ENCODE data around the gene IQCN.

Gene IQCN

DNA sequence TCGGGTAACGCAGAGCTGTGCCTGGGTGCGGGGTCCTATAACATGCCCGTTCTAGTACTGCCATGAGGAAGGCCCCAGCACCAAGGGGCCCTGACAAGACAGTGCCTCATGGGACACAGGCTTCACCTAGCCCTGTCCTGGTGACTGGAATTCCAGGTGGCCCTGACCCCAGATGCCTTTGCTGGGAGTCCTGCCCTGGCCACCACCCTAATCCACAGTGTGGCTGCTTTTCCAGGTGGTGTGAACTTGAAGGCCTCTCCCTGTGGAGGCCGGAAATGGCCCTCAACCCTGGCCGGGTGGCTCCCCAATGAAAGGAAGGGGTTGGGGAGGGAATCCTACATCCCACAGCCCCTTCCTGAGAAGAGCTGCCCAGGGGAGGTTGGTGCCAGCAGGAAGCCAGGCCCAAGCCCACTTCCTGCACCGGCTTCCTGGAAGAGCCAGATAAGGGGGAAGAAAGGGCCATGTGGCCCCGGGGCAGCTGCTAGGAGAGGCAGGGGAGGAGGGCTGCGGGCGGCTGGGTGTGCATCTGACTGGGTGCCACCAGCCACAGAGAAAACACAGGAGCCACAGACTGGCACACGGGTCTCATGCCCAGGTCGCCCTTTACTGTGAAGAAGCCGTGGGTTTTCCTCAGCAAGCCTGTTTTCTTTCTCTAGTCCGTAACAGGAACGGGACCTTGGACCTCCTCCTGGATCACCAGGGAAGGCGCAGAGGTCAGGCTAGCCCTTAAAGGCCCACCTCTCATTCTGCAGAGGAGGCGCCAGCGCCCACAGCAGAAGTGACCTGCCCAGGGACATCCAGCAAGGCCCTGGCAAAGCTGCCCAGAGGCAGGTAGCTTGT, 43.9 kb upstream of the IQCN start:
- TF ChIP-seq SUZ12 (IDR thresholded peaks at IDR 0.05; ENCODE audit: extremely low read depth, insufficient read depth, insufficient read length) (no peak), ZNF274 (IDR thresholded peaks at IDR 0.05; ENCODE audit: low read depth, low read length) (no peak), YY1 (IDR thresholded peaks at IDR 0.05; ENCODE audit: insufficient read depth, insufficient read length) (no peak)
- H3K36me3 ChIP-seq (ENCODE audit: insufficient read depth, insufficient read length, low read length): peaks cover 57% of the 10 kb centered on the region
- peaks cover 16% of the 10 kb centered on the region for H3K4me1 ChIP-seq (ENCODE audit: insufficient read depth, insufficient read length)
- no peak overlapping the region for H3K4me3 ChIP-seq (ENCODE audit: insufficient read length, low read depth)
- DNase-seq (ENCODE audit: low read depth, low spot score): no peak
- no peaks in the 10 kb centered on the region for H3K9me3 ChIP-seq (ENCODE audit: insufficient read depth, low read length)
- H3K27me3 ChIP-seq (ENCODE audit: insufficient read depth, insufficient read length): no peaks in the 10 kb centered on the region
- H3K9ac ChIP-seq (ENCODE audit: insufficient read length, low read depth): peak overlapping the region; percentile 9

DNA sequence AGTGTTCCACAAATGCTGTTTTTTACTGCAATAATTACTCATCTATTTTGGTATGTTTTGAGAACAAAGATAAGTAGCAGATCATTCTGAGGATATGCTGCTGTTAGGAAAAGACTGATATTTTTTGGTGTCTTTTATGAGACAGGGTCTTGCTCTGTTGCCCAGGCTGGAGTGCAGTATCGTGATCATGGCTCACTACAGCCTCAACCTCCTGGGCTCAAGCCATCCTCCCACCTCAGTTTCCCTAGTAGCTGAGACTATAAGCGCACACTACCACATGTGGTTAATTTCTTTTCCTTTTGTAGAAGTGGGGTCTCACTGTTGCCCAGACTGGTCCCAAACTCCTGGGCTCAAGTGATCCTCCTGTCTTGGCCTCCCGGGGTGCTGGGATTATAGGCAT, 39.1 kb upstream of the IQCN start:
- TF ChIP-seq ZNF274 (IDR thresholded peaks at IDR 0.05; ENCODE audit: low read depth, low read length) (no peak), SUZ12 (IDR thresholded peaks at IDR 0.05; ENCODE audit: extremely low read depth, insufficient read depth, insufficient read length) (no peak), YY1 (IDR thresholded peaks at IDR 0.05; ENCODE audit: insufficient read depth, insufficient read length) (no peak)
- Histone ChIP-seq H3K4me1 (ENCODE audit: insufficient read depth, insufficient read length) (peaks cover 16% of the 10 kb centered on the region), H3K27me3 (ENCODE audit: insufficient read depth, insufficient read length) (no peaks in the 10 kb centered on the region), H3K4me3 (ENCODE audit: insufficient read length, low read depth) (no peak overlapping the region), H3K36me3 (ENCODE audit: insufficient read depth, insufficient read length, low read length) (peaks cover 80% of the 10 kb centered on the region), H3K9me3 (ENCODE audit: insufficient read depth, low read length) (no peaks in the 10 kb centered on the region), H3K9ac (ENCODE audit: insufficient read length, low read depth) (no peak overlapping the region)
- DNase-seq (ENCODE audit: low read depth, low spot score): no peak

DNA sequence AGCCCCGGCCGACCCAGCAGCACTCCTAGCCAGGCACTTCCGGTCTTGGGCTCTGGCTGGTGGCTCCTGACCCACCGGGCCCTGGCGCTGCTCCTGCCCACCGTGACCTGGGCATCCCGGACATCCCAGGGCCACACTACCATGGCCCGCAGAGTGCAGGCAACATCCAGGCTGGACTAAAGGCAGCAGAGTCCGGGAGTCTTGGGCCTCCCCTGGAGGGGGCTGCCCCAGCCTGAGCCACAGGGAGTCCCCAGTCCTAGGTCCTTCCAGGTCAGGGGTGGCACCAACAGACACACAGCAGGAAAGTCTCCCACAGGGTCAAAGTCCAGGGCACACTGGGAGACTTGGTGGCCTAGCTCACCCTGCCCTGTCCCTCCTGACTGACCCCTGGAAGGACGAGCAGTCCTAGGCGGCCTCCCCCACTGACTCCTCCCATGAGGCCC, 37.9 kb upstream of the IQCN start:
- H3K4me1 ChIP-seq (ENCODE audit: insufficient read depth, insufficient read length): peaks cover 20% of the 10 kb centered on the region
- H3K27me3 ChIP-seq (ENCODE audit: insufficient read depth, insufficient read length): no peaks in the 10 kb centered on the region
- H3K9me3 ChIP-seq (ENCODE audit: insufficient read depth, low read length): no peaks in the 10 kb centered on the region
- no peak overlapping the region for H3K4me3 ChIP-seq (ENCODE audit: insufficient read length, low read depth)
- TF ChIP-seq SUZ12 (IDR thresholded peaks at IDR 0.05; ENCODE audit: extremely low read depth, insufficient read depth, insufficient read length) (no peak), ZNF274 (IDR thresholded peaks at IDR 0.05; ENCODE audit: low read depth, low read length) (no peak), YY1 (IDR thresholded peaks at IDR 0.05; ENCODE audit: insufficient read depth, insufficient read length) (no peak)
- DNase-seq (ENCODE audit: low read depth, low spot score): no peak
- H3K36me3 ChIP-seq (ENCODE audit: insufficient read depth, insufficient read length, low read length): peaks cover 87% of the 10 kb centered on the region
- H3K9ac ChIP-seq (ENCODE audit: insufficient read length, low read depth): no peak overlapping the region

DNA sequence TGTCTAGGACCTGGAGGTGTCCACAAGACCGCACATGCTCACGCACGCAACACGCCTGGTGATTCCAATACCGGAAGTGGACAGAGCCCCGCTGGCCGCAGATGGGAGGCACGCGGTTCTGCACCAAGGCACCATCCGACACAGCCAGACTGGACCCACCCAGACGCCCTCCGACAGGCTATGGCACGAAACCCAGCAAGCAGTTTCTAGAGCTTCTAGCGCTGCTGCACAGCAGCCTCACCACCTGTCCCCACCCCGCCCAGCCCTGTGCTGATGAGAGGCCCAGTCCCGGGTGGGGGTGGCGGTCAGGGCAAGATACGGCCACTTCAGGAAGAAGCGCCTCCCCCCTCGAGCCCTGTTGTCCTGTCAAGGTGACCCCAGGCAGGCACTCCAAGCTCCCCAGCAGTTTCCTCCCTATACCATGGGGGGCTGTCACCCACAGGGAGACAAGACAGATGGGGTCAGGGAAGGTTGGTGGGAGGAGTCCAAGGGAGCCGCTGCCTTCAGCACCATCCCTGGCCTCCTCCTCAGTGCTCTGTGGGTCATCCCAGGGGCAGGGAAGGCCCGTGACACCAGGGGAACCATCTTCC, 37.3 kb upstream of the IQCN start:
- H3K9me3 ChIP-seq (ENCODE audit: insufficient read depth, low read length): no peaks in the 10 kb centered on the region
- peaks cover 93% of the 10 kb centered on the region for H3K36me3 ChIP-seq (ENCODE audit: insufficient read depth, insufficient read length, low read length)
- peaks cover 20% of the 10 kb centered on the region for H3K4me1 ChIP-seq (ENCODE audit: insufficient read depth, insufficient read length)
- TF ChIP-seq SUZ12 (IDR thresholded peaks at IDR 0.05; ENCODE audit: extremely low read depth, insufficient read depth, insufficient read length) (no peak), YY1 (IDR thresholded peaks at IDR 0.05; ENCODE audit: insufficient read depth, insufficient read length) (no peak), ZNF274 (IDR thresholded peaks at IDR 0.05; ENCODE audit: low read depth, low read length) (no peak)
- no peak for DNase-seq (ENCODE audit: low read depth, low spot score)
- no peak overlapping the region for H3K9ac ChIP-seq (ENCODE audit: insufficient read length, low read depth)
- no peaks in the 10 kb centered on the region for H3K27me3 ChIP-seq (ENCODE audit: insufficient read depth, insufficient read length)
- H3K4me3 ChIP-seq (ENCODE audit: insufficient read length, low read depth): no peak overlapping the region

DNA sequence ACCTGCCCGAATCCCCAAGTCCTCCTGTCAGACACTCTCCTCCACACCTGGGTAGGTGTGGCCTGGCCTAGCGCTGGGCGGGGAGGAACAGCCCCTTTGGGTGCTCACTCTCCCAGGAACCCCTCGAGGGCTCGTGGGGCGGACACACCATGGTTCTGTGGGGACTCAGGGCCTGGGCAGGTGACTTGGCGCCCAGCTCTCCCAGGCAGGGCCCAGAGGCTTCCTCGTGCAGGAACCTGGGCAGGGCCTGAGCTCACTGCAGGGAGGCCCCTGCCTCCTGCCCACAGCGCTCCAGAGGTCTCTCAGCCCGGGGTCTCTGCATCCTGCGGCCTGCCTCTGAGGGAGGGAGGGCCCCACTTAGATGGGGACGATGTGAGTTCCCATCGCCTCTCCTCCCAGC, 36.7 kb upstream of the IQCN start:
- no peaks in the 10 kb centered on the region for H3K9me3 ChIP-seq (ENCODE audit: insufficient read depth, low read length)

DNA sequence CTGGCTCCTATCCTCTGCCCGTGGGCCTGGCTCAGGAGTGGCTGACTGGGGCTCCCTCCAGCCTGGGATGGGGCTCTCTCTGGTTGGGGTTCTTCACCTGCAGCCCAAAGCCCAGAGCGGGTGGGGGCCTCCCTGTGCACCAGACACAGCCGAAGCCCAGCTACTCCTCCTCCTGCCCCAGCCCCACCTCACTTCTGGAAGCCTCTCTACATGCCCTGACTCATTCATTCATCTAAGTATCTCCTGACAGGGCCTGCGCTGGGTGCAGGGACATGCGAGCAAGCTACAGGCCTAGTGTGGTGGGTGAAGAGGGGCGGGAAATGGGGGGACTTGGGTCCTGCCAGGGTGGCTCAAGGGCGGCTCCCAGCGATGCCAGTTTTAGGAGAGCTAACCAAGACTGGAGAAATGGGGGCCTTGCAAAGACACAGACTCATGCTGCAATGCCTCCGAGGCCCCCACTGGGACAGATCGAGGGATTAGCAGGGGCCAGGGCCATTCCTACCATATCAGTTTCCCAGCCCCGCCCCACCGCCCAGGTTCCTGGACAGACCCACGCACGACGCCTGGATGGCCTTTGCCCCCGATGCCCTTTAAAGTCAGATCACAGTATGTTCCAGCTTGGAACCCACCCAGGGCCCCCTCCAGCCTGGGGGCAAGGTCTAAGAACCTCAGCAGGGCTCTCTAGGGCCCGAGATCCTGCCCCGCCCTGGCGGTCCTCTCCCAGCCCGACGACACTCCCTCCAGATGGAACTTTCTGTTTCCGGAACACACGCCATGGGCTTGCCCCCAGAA, 36.1 kb upstream of the IQCN start:
- DNase-seq (ENCODE audit: low read depth, low spot score): no peak
- Histone ChIP-seq H3K27me3 (ENCODE audit: insufficient read depth, insufficient read length) (no peaks in the 10 kb centered on the region), H3K4me1 (ENCODE audit: insufficient read depth, insufficient read length) (peaks cover 23% of the 10 kb centered on the region), H3K36me3 (ENCODE audit: insufficient read depth, insufficient read length, low read length) (peaks cover 94% of the 10 kb centered on the region), H3K4me3 (ENCODE audit: insufficient read length, low read depth) (no peak overlapping the region), H3K9ac (ENCODE audit: insufficient read length, low read depth) (no peak overlapping the region), H3K9me3 (ENCODE audit: insufficient read depth, low read length) (no peaks in the 10 kb centered on the region)
- no peak for TF ChIP-seq YY1 (IDR thresholded peaks at IDR 0.05; ENCODE audit: insufficient read depth, insufficient read length)
- TF ChIP-seq ZNF274 (IDR thresholded peaks at IDR 0.05; ENCODE audit: low read depth, low read length): no peak
- no peak for TF ChIP-seq SUZ12 (IDR thresholded peaks at IDR 0.05; ENCODE audit: extremely low read depth, insufficient read depth, insufficient read length)

More for the DNA sequence above, 36.7 kb upstream of the IQCN start:
- H3K9ac ChIP-seq (ENCODE audit: insufficient read length, low read depth): no peak overlapping the region
- no peaks in the 10 kb centered on the region for H3K27me3 ChIP-seq (ENCODE audit: insufficient read depth, insufficient read length)
- no peak for DNase-seq (ENCODE audit: low read depth, low spot score)
- peaks cover 23% of the 10 kb centered on the region for H3K4me1 ChIP-seq (ENCODE audit: insufficient read depth, insufficient read length)
- no peak overlapping the region for H3K4me3 ChIP-seq (ENCODE audit: insufficient read length, low read depth)
- H3K36me3 ChIP-seq (ENCODE audit: insufficient read depth, insufficient read length, low read length): peaks cover 97% of the 10 kb centered on the region
- TF ChIP-seq SUZ12 (IDR thresholded peaks at IDR 0.05; ENCODE audit: extremely low read depth, insufficient read depth, insufficient read length) (no peak), ZNF274 (IDR thresholded peaks at IDR 0.05; ENCODE audit: low read depth, low read length) (no peak), YY1 (IDR thresholded peaks at IDR 0.05; ENCODE audit: insufficient read depth, insufficient read length) (no peak)

All from NT2/D1 (cell line).